CD14-positive monocyte (primary cell): ENCODE measurements around the gene CDIP1. TPM values are rescaled to one million over a fixed set of nuclear protein-coding genes. Genes with fewer than 3 reads are reported as not detected.
A peak's percentile ranks its signal among the peaks of the same experiment; 100 is the strongest.

Experiments
- DNase-seq, 3 donors: peaks; one replicate each; pipeline ENCODE4 v3.0.0-alpha.2; 2011 to 2022
- H2AFZ ChIP-seq: 2 replicates; pipeline ENCODE4 v1.6.0; 2012; ENCODE audit warnings: mild to moderate bottlenecking, low read depth, low read length, inconsistent platforms; ENCODE audit not compliant: insufficient read depth, poor library complexity, severe bottlenecking
- H3K27ac ChIP-seq, 2 donors: 1 replicate in 1 of 2; 2 replicates in 1 of 2; pipeline ENCODE4 v1.5.1; 2012 to 2013; ENCODE audit warnings: low read length in 2 of 2, control low read depth in 1 of 2, inconsistent platforms in 1 of 2, low read depth in 1 of 2, mild to moderate bottlenecking in 1 of 2
- H3K27me3 ChIP-seq, 2 donors: one replicate each; pipeline versions ENCODE4 v1.6.0 to v1.6.1; 2011 to 2013; ENCODE audit warnings: low read length in 2 of 2; ENCODE audit not compliant: control insufficient read depth in 2 of 2, insufficient read depth in 2 of 2
- H3K36me3 ChIP-seq, 2 donors: replicated peaks in 1 of 2; 1 replicate in 1 of 2; 2 replicates in 1 of 2; pipeline versions ENCODE4 v1.5.1 to v1.6.1; 2012 to 2013; ENCODE audit warnings: low read length in 2 of 2, control low read depth in 1 of 2, inconsistent platforms in 1 of 2, mild to moderate bottlenecking in 1 of 2; ENCODE audit not compliant: insufficient read depth in 2 of 2, control insufficient read depth in 1 of 2
- H3K4me1 ChIP-seq, 2 donors: 1 replicate in 1 of 2; 2 replicates in 1 of 2; pipeline versions ENCODE4 v1.5.1 to v1.6.1; 2012 to 2013; ENCODE audit warnings: low read length in 2 of 2, control low read depth in 1 of 2, inconsistent platforms in 1 of 2, mild to moderate bottlenecking in 1 of 2, moderate library complexity in 1 of 2; ENCODE audit not compliant: insufficient read depth in 2 of 2, control insufficient read depth in 1 of 2
- H3K4me2 ChIP-seq: replicated peaks from 2 replicates; pipeline ENCODE3; 2012; ENCODE audit warnings: low read length, moderate library complexity, mild to moderate bottlenecking; ENCODE audit not compliant: poor library complexity, severe bottlenecking; ENCODE audit errors: extremely low read depth
- H3K4me3 ChIP-seq, 3 experiments: fragments of 200-600 bp in 1 of 3; sonication (generic) in 1 of 3; replicated peaks in 1 of 3; 1 replicate in 2 of 3; 2 replicates in 1 of 3; pipeline ENCODE4 v1.5.1; 2011 to 2013; ENCODE audit warnings: low read length in 3 of 3, mild to moderate bottlenecking in 3 of 3, control low read depth in 2 of 3, low read depth in 2 of 3, inconsistent platforms in 1 of 3, moderate library complexity in 1 of 3
- H3K79me2 ChIP-seq: 2 replicates; pipeline ENCODE4 v1.6.0; 2012; ENCODE audit warnings: mild to moderate bottlenecking, control low read depth, inconsistent platforms, low read length, moderate library complexity; ENCODE audit not compliant: insufficient read depth
- H3K9ac ChIP-seq: 2 replicates; pipeline ENCODE4 v1.6.0; 2017; ENCODE audit warnings: low read length, mild to moderate bottlenecking; ENCODE audit not compliant: insufficient read depth, poor library complexity, severe bottlenecking
- H3K9me3 ChIP-seq, 2 donors: replicated peaks in 1 of 2; 1 replicate in 1 of 2; 2 replicates in 1 of 2; pipeline versions ENCODE4 v1.5.1 to v1.6.1; 2012 to 2013; ENCODE audit warnings: low read length in 2 of 2, control low read depth in 1 of 2; ENCODE audit not compliant: control insufficient read depth in 1 of 2, insufficient read depth in 1 of 2
- H4K20me1 ChIP-seq: 2 replicates; pipeline ENCODE4 v1.6.0; 2012; ENCODE audit warnings: mild to moderate bottlenecking, low read length, control low read depth, moderate library complexity; ENCODE audit not compliant: insufficient read depth
- H3K27ac Mint-ChIP-seq, 7 donors: one replicate each; pipeline ENCODE4 v1.8.0; 2020; ENCODE audit warnings: mild to moderate bottlenecking in 7 of 7, mixed read lengths in 7 of 7, moderate library complexity in 6 of 7, inconsistent platforms in 2 of 7
- H3K27me3 Mint-ChIP-seq, 3 donors: one replicate each; pipeline ENCODE4 v1.8.0; 2021 to 2022; ENCODE audit warnings: low read depth in 3 of 3, mild to moderate bottlenecking in 3 of 3, mixed read lengths in 3 of 3, moderate library complexity in 3 of 3, inconsistent platforms in 1 of 3
- H3K36me3 Mint-ChIP-seq, 2 donors: one replicate each; pipeline ENCODE4 v1.8.0; 2020; ENCODE audit warnings: mixed read lengths in 2 of 2, inconsistent platforms in 1 of 2, mild to moderate bottlenecking in 1 of 2
- H3K4me1 Mint-ChIP-seq: one replicate; pipeline ENCODE4 v1.8.0; 2020; ENCODE audit warnings: mild to moderate bottlenecking, mixed read lengths
- H3K4me3 Mint-ChIP-seq, 2 donors: one replicate each; pipeline ENCODE4 v1.8.0; 2020; ENCODE audit warnings: mild to moderate bottlenecking in 2 of 2, mixed read lengths in 2 of 2, moderate library complexity in 1 of 2
- H3K9me3 Mint-ChIP-seq, 7 donors: one replicate each; pipeline ENCODE4 v1.8.0; 2020 to 2022; ENCODE audit warnings: mixed read lengths in 7 of 7, mild to moderate bottlenecking in 6 of 7, moderate library complexity in 6 of 7, inconsistent platforms in 2 of 7
- WGBS: methylation state at CpG from one replicate; pipeline ENCODE4 v1.1.5; 2013; ENCODE audit warnings: missing lambda C conversion rate; ENCODE audit not compliant: insufficient coverage; 5-methylcytosine and 5-hydroxymethylcytosine counted together
- intact Hi-C, 2 donors: fragments of 100-400 bp; cut with micrococcal nuclease; formaldehyde crosslinking; loops; one replicate each; pipeline versions ENCODE4 v1.15.0 to v1.15.1; 2023
- polyA plus RNA-seq, 3 donors: library from polyadenylated mRNA; depleted of rRNA in 1 of 3; unstranded in 2 of 3; stranded (reverse) in 1 of 3; fragments of 300-500 nt in 2 of 3; fragments of >200 nt in 1 of 3; fragmentation: Illumina TruSeq in 2 of 3; gene quantifications; 1 replicate in 2 of 3; 2 replicates in 1 of 3; pipeline ENCODE4 v1.2.3, GENCODE V29; 2012 to 2021
- TF ChIP-seq, protein P1 (sequence below): fragments of 200-600 bp; IDR thresholded peaks from one replicate; pipeline ENCODE4 v1.8.0; 2022; ENCODE audit warnings: antibody characterized with exemption, mild to moderate bottlenecking

The CDIP1 gene
- polyA plus RNA-seq, 3 donors, result 8.6 to 11.2 (median 10.8) TPM

- Histone ChIP-seq H4K20me1 (no peaks in the 10 kb centered on the region), H3K9me3 (no peaks in the 10 kb centered on the region), H3K79me2 (peaks cover 20% of the 10 kb centered on the region), H3K27ac (no peak overlapping the region), H3K36me3 (peaks cover 15 to 25% of the 10 kb centered on the region in 2 donors), H3K4me2 (no peak overlapping the region), H3K4me1 (peaks cover 28 to 35% of the 10 kb centered on the region in 2 donors), H3K9ac (no peak overlapping the region), H3K27me3 (no peaks in the 10 kb centered on the region), H2AFZ (no peak overlapping the region), H3K4me3 (no peak overlapping the region)
- H3K9me3 Mint-ChIP-seq, result peaks cover 0 to 5% (median 0%) of the 10 kb centered on the region in 7 donors
- peak overlapping the region in 1 of 7 donors; percentile 46 for H3K27ac Mint-ChIP-seq
- peaks cover 0 to 2% (median 1%) of the 10 kb centered on the region in 3 donors for H3K27me3 Mint-ChIP-seq
- peaks cover 21 to 44% of the 10 kb centered on the region in 2 donors for H3K36me3 Mint-ChIP-seq
- TF ChIP-seq, protein P1, sequence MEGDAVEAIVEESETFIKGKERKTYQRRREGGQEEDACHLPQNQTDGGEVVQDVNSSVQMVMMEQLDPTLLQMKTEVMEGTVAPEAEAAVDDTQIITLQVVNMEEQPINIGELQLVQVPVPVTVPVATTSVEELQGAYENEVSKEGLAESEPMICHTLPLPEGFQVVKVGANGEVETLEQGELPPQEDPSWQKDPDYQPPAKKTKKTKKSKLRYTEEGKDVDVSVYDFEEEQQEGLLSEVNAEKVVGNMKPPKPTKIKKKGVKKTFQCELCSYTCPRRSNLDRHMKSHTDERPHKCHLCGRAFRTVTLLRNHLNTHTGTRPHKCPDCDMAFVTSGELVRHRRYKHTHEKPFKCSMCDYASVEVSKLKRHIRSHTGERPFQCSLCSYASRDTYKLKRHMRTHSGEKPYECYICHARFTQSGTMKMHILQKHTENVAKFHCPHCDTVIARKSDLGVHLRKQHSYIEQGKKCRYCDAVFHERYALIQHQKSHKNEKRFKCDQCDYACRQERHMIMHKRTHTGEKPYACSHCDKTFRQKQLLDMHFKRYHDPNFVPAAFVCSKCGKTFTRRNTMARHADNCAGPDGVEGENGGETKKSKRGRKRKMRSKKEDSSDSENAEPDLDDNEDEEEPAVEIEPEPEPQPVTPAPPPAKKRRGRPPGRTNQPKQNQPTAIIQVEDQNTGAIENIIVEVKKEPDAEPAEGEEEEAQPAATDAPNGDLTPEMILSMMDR, result no peak
- peaks cover 26% of the 10 kb centered on the region for H3K4me1 Mint-ChIP-seq
- H3K4me3 Mint-ChIP-seq, result no peak overlapping the region
- WGBS, result no CpG with 5 or more reads among the region's 5 CpGs
- intact Hi-C loops, result loop anchor here in 1 of 2 donors (10.0 kb wide), 1 partner anchor 153 kb away; the partner anchor contains the start of gene MGRN1
- no peak for DNase-seq
These were observed 66.7 kb downstream of the CDIP1 start for GRCh38 chr16:4471869-4472268.

DNA sequence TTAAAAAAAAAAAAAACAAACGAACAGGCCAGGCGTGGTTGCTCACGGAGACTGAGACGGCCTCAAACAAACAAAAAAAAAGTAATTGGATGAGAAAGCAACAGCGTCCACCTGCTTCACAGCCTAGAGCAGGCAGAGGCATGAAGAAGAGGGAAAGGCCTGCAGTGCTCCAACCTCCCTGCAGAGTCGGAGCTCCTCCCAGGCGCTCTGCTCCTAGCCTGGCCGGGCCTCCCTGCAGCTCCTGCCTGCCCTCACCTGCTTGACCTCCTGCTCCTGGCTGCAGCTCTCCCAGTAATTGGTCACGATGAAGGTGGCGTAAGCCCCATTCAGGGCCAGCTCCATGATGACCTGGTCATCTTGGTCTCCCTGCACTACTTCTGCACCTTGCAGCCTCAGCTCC, 69.6 kb downstream of the CDIP1 start:
- no peak overlapping the region for H3K4me2 ChIP-seq
- no peaks in the 10 kb centered on the region for H4K20me1 ChIP-seq
- peaks cover 8% of the 10 kb centered on the region for H3K79me2 ChIP-seq
- TF ChIP-seq, protein P1, result no peak
- no peak overlapping the region for H3K4me3 ChIP-seq
- peaks cover 36 to 50% of the 10 kb centered on the region in 2 donors for H3K36me3 ChIP-seq
- H3K9me3 ChIP-seq, result no peaks in the 10 kb centered on the region
- intact Hi-C loops, result loop anchor here in 1 of 2 donors (5.0 kb wide), 1 partner anchor 42 kb away; the partner anchor contains the start of gene DNAJA3
- no peaks in the 10 kb centered on the region for H3K27me3 ChIP-seq
- H3K4me1 Mint-ChIP-seq, result peaks cover 16% of the 10 kb centered on the region
- H3K4me3 Mint-ChIP-seq, result no peak overlapping the region
- no peaks in the 10 kb centered on the region for H3K9me3 Mint-ChIP-seq
- peaks cover 8 to 11% of the 10 kb centered on the region in 2 donors for H3K4me1 ChIP-seq
- WGBS, result 98% methylated on average over 9 of the region's 10 CpGs
- H3K9ac ChIP-seq, result no peak overlapping the region
- no peak overlapping the region for H2AFZ ChIP-seq
- no peak overlapping the region for H3K27ac ChIP-seq
- H3K27me3 Mint-ChIP-seq, result peaks cover 0 to 2% (median 1%) of the 10 kb centered on the region in 3 donors
- no peak for DNase-seq
- H3K27ac Mint-ChIP-seq, result no peak overlapping the region
- peaks cover 43 to 67% of the 10 kb centered on the region in 2 donors for H3K36me3 Mint-ChIP-seq
